ENCODE results near the gene NFIX. TPM values are rescaled to one million over a fixed set of nuclear protein-coding genes. Genes with fewer than 3 reads are reported as not detected.
A peak's percentile ranks its signal among the peaks of the same experiment; 100 is the strongest.

The NFIX gene
- total and polyA plus RNA-seq, 2 of the 13 experiments (the other 11 are each of a cell fraction or from before 2014, with no cell fraction given) = 3.4 to 5.4 TPM

GRCh38 chr19:13033819-13034611 is 38.7 kb downstream of the NFIX start (continued):
- TF ChIP-seq JUN (CRISPR knock-in tag; IDR thresholded peaks at IDR 0.05) (no peak), THYN1 (CRISPR knock-in tag; IDR thresholded peaks at IDR 0.05; ENCODE audit: borderline replicate concordance, low read depth) (no peak), ZMYM3 (CRISPR knock-in tag; IDR thresholded peaks at IDR 0.05) (peak; percentile 70), SRSF4 (IDR thresholded peaks at IDR 0.05; ENCODE audit: low read depth, low read length, poor library complexity, severe bottlenecking) (no peak), ZSCAN29 (CRISPR knock-in tag; conservative IDR thresholded peaks at IDR 0.05) (0 out of 2 replicates have a peak, but pooled peaks have one; percentile 45), ZNF737 (CRISPR knock-in tag; IDR thresholded peaks at IDR 0.05; ENCODE audit: borderline replicate concordance) (no peak), ZNF543 (CRISPR knock-in tag; IDR thresholded peaks at IDR 0.05) (no peak), ZSCAN5A (CRISPR knock-in tag; IDR thresholded peaks at IDR 0.05; ENCODE audit: borderline replicate concordance) (no peak), KDM1A (CRISPR knock-in tag; IDR thresholded peaks at IDR 0.05) (0 out of 2 replicates have a peak, but pooled peaks have one; percentile 46), ARNTL (CRISPR knock-in tag; IDR thresholded peaks at IDR 0.05) (no peak), RXRA (CRISPR knock-in tag; IDR thresholded peaks at IDR 0.05) (0 out of 2 replicates have a peak, but pooled peaks have one; percentile 45), XRCC5 (optimal IDR thresholded peaks at IDR 0.05; ENCODE audit: low read length) (peak; percentile 87), ZNF780A (CRISPR knock-in tag; IDR thresholded peaks at IDR 0.05) (no peak), ZNF839 (CRISPR knock-in tag; IDR thresholded peaks at IDR 0.05; ENCODE audit: borderline replicate concordance) (no peak), LRRFIP1 (CRISPR knock-in tag; conservative IDR thresholded peaks at IDR 0.05) (no peak), RNF2 (conservative IDR thresholded peaks at IDR 0.05; ENCODE audit: low read depth) (no peak), ARID5B (CRISPR knock-in tag; IDR thresholded peaks at IDR 0.05) (0 out of 2 replicates have a peak, but pooled peaks have one; percentile 15), KDM4B (CRISPR knock-in tag; IDR thresholded peaks at IDR 0.05) (no peak), PITX1 (CRISPR knock-in tag; IDR thresholded peaks at IDR 0.05) (no peak), CREB3 (CRISPR knock-in tag; IDR thresholded peaks at IDR 0.05) (no peak), ZNF672 (CRISPR knock-in tag; IDR thresholded peaks at IDR 0.05) (no peak), ZNF761 (CRISPR knock-in tag; conservative IDR thresholded peaks at IDR 0.05) (no peak)
